ENCODE data around the gene DEFB116.
"Not testable (repeated sequence)": the region's sequence is repeated elsewhere in the genome, so short reads cannot be mapped to it uniquely, and the experiment has no call there.

The DEFB116 gene, protein sequence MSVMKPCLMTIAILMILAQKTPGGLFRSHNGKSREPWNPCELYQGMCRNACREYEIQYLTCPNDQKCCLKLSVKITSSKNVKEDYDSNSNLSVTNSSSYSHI

GRCh38 chr20:31308535-31309162, at the start of gene DEFB116:
Gene DEFB116 (minus strand): TSS chr20:31308585. CDS start chr20:31308585, 0 bp downstream.
- DNase-seq, result no peak

DNA sequence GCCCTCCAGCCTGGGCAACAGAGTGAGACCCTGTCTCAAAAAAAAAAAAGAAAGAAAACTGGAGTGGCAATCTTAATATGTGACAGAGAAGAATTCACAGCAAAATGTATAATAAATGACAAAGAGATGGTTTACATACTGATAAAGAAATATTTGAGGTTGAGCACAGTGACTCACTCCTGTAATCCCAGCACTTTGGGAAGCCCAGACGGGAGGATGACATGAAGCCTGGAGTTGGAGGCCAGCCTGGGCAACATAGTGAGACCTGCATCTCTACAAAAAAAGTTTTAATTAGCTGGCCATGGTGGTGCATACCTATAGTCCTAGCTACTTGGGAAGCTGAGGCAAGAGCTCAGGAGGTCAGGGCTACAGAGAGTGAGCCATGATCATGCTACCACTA, 47.6 kb upstream of the DEFB116 start:
- no peak for DNase-seq

DNA sequence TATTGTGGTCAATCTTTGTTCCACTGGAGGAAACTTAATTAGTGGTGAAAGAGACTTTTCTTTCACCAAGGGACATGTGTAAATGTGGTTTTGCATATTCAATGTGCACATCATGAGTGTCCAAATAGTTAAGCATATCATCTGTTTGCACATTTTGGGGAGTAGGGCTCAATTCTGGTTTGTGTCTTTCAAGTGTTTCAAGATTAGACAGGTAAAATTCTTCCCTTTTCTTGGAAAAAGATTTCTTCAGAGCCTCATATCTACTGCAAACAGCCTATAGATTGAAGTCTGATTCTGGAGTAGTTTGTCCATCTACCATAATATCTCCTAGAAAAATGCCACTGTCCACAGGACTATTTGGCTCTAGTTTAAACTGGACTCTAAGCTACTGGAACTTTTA, 33.1 kb upstream of the DEFB116 start:
- DNase-seq, result no peak

- no peak for DNase-seq
Observed at GRCh38 chr20:31330893-31331292, 22.5 kb upstream of the DEFB116 start.

GRCh38 chr20:31322504-31322903, 14.1 kb upstream of the DEFB116 start:
- no peak for DNase-seq

- DNase-seq, result not testable (repeated sequence)
Observed at GRCh38 chr20:31284964-31285363, 23.4 kb downstream of the DEFB116 start.

DNA sequence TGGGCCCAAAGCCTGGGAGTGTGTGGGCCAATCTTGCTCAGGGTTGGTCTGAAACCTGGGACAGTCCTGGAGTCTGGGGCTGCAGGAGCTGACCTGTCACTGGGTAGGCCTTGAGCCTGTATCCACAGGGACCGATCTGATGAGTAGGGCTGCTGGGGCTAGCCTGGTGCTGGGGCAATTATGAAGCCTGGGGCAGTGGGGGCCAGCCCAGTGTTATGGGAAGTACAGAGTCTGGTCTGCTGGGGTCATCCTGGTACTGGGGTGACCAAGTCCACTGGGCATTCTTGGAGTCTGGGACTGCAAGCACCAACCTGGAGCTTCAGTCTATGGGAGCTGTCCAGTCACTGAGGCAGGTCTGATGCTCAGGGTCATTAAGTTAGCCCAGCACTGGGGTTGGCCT, 30.2 kb downstream of the DEFB116 start:
- DNase-seq, result no peak

- no peak for DNase-seq
Observed at GRCh38 chr20:31274441-31274840, 33.9 kb downstream of the DEFB116 start.

GRCh38 chr20:31260326-31260932, 48.0 kb downstream of the DEFB116 start:
- no peak for DNase-seq

DNA sequence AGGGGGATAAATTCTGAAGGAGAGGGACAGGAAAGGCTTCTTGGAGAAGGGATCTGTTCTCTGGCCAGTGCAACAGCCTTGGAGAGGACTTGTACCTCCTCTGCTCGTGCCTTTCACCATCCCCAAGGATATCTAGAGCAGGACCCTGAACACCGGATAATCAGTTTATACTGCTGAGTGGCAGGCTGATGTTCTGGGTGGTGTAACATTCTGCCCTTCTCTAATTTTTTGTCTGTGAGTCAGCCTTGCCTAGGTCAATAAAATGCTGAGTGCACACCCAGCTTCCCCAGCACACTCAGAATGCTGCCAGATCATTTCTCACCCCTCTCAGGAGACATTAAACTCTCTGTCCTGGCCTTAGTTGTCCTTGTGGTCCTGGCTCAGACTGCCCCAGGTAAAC, 51.0 kb downstream of the DEFB116 start, which contains the start of gene DEFB115:
Gene DEFB115, plus strand, starts transcription at position 301 of the 400 bp plus-strand sequence. Its CDS starts 0 bp downstream, at position 301.
- DNase-seq, result no peak

- no peak for DNase-seq
Observed at GRCh38 chr20:31256959-31257358, 51.4 kb downstream of the DEFB116 start.
